Mesodermal cell (in vitro differentiated cells): ENCODE data around the gene TRIM33.
"Not testable (repeated sequence)": the region's sequence is repeated elsewhere in the genome, so short reads cannot be mapped to it uniquely, and the experiment has no call there.

ENCODE experiments used
- H3K27ac ChIP-seq: 2 replicates; pipeline ENCODE4 v1.7.0; 2013; ENCODE audit warnings: mild to moderate bottlenecking, low read depth, low read length, moderate library complexity; ENCODE audit not compliant: severe bottlenecking
- H3K36me3 ChIP-seq: 2 replicates; pipeline ENCODE4 v1.7.1; 2013; ENCODE audit warnings: mild to moderate bottlenecking, low read length, moderate library complexity; ENCODE audit not compliant: control insufficient read depth, insufficient read depth
- H3K4me1 ChIP-seq: one replicate; pipeline ENCODE4 v1.7.1; 2013; ENCODE audit warnings: mild to moderate bottlenecking, low read length; ENCODE audit not compliant: insufficient read depth, control insufficient read depth, poor library complexity, severe bottlenecking
- H3K4me3 ChIP-seq: 2 replicates; pipeline ENCODE4 v1.7.0; 2013; ENCODE audit warnings: low read length, control low read depth, mild to moderate bottlenecking; ENCODE audit not compliant: insufficient read depth, poor library complexity, severe bottlenecking; ENCODE audit errors: extremely low read depth
- H3K9me3 ChIP-seq: 2 replicates; pipeline ENCODE4 v1.7.1; 2013; ENCODE audit warnings: mild to moderate bottlenecking, low read length, moderate library complexity; ENCODE audit not compliant: control insufficient read depth
- WGBS, 2 experiments: methylation state at CpG; one replicate each; pipeline ENCODE4 v1.1.5; 2013; ENCODE audit warnings: missing lambda C conversion rate in 2 of 2; ENCODE audit not compliant: insufficient coverage in 2 of 2; 5-methylcytosine and 5-hydroxymethylcytosine counted together

The TRIM33 gene

DNA sequence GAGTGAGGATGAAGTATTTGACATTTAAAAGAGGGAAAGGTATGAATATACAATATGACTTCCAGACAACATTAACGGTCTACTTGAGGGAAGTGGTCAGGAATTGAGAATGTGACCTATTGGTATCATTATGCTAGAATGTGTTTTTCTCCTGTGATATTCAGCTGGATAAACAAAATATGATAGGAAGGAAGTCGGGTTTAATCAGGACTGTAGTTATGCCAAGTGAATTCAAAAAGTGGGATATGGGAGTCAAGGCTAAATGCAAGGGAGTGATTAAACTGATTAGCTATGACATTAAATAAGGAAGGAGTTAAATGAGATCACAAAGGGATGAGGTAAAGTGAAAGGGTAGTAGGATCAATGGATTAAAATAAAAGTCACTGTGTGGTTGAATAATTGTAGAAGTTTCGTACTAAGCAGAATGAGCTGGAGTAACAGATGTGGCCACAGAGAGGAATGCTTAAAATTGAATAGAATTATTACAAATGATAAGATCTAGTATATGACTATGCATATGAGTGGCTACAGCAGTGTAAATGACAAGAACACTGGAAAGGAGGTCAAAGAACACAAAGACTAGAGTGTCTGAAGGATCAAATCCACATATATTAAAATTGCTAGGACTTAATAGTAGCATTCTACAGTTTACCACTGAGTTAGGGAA is 62.5 kb downstream of the TRIM33 start:
- Histone ChIP-seq H3K4me1 (no peaks in the 10 kb centered on the region), H3K27ac (no peak overlapping the region), H3K36me3 (peaks cover 42% of the 10 kb centered on the region), H3K9me3 (no peaks in the 10 kb centered on the region), H3K4me3 (no peak overlapping the region)
- WGBS, 2 experiments, result 91 to 92% methylated on average over 2 to 3 of the region's 3 CpGs

DNA sequence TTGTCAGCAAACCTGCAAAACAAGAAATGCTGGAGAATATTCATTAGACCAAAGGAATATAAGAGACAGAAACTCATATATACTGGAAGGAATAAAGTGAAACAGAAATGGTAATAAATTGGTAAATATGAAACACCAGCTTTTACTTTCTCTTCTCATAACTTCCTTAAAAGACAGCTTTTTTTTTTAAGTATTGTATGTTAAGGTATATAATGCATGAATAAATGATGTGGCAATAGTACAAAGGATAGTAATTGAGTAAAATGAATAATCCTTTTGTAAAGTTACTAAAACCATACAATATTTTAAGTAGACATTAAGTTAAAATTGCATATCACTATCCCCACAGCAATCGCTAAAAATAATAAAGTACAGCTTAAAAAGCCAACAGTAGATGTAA is 64.8 kb downstream of the TRIM33 start:
- Histone ChIP-seq H3K4me1 (no peaks in the 10 kb centered on the region), H3K36me3 (peaks cover 44% of the 10 kb centered on the region), H3K4me3 (no peak overlapping the region), H3K9me3 (no peaks in the 10 kb centered on the region), H3K27ac (no peak overlapping the region)
- no CpG with 5 or more reads among the region's 1 CpG for WGBS, 2 experiments

DNA sequence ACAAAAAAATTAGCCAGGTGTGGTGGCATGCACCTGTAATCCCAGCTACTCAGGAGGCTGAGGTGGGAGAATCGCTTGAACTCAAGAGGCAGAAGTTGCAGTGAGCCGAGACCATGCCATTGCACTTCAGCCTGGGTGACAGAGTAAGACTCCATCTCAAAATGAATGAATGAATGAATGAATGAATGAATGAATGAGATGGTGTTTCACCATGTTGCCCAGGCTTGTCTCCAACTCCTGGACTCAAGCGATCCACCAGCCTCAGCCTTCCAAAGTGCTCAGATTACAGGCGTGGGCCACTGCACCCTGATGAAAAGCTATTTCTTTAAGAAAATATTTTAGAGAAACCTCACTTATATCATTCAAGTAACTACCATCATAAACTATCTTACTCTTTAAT is 67.8 kb downstream of the TRIM33 start:
- H3K27ac ChIP-seq, H3K4me1 ChIP-seq, H3K9me3 ChIP-seq, H3K4me3 ChIP-seq: not testable (repeated sequence)
- 100% methylated on average over 2 of the region's 4 CpGs for WGBS, 2 experiments
- H3K36me3 ChIP-seq, result peaks cover 42% of the 10 kb centered on the region

DNA sequence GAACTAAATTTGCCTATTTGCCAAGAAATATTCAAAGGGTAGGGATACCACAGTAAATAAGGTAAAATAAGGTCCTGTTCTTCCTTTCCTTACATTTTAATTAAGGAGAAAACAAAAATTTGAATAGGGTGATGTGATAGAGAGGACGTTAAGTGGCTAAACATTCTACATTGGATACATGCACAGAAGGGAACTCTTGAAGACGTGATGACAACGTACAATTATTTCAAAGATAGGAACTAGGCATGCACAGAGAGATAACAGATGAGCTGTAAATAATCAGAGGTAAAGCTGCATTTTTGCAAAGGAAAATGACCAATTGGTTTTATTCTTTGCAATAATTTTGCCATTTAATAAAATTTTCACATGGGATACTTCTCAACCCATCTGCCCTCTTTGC is 69.7 kb downstream of the TRIM33 start:
- H3K27ac ChIP-seq, result no peak overlapping the region
- no peak overlapping the region for H3K4me3 ChIP-seq
- no peaks in the 10 kb centered on the region for H3K4me1 ChIP-seq
- 100% methylated on average over 1 to 3 of the region's 3 CpGs for WGBS, 2 experiments
- peaks cover 38% of the 10 kb centered on the region for H3K36me3 ChIP-seq
- H3K9me3 ChIP-seq, result no peaks in the 10 kb centered on the region

DNA sequence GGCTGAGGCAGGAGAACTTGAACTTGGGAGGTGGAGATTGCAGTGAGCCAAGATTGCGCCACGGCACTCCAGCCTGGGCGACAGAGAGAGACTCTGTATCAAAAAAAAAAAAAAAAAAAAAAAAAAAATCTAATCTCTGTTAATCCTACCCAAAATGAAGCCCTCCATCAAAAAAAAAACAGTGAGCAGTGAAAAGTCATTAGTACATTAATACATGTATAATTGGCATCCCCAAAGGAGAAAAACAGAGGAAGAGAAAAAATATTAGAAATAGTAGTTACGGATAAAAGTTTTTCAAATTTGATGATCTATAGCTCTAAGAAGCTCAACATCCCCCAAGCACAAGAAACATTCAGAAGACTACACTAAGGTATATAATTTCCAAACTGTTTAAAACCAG is 71.6 kb downstream of the TRIM33 start:
- Histone ChIP-seq H3K4me1 (no peaks in the 10 kb centered on the region), H3K9me3 (no peaks in the 10 kb centered on the region), H3K4me3 (no peak overlapping the region), H3K36me3 (peaks cover 25% of the 10 kb centered on the region), H3K27ac (no peak overlapping the region)
- no CpG with 5 or more reads among the region's 4 CpGs for WGBS, 2 experiments

DNA sequence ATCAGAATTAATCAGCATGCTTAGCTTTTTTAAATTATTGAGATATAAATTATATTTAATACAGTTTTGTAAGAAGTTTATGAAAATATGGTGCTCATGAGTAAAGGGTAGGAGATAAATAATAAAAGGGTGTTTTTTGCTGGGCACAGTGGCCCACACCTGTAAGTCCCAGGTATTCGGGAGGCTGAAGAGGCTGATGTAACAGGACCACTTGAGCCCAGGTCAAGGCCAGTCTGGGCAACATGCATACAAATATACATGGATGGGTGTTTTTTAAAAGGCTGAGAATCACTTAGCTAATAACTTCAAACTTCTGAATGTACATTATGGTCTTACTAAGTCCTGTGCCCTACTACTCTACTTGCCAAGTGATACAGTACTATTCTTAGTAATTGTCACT is 73.2 kb downstream of the TRIM33 start:
- Histone ChIP-seq H3K4me3 (no peak overlapping the region), H3K36me3 (peaks cover 13% of the 10 kb centered on the region), H3K27ac (no peak overlapping the region), H3K4me1 (no peaks in the 10 kb centered on the region), H3K9me3 (no peaks in the 10 kb centered on the region)
- 100% methylated on average over 1 of the region's 1 CpG for WGBS, 2 experiments

DNA sequence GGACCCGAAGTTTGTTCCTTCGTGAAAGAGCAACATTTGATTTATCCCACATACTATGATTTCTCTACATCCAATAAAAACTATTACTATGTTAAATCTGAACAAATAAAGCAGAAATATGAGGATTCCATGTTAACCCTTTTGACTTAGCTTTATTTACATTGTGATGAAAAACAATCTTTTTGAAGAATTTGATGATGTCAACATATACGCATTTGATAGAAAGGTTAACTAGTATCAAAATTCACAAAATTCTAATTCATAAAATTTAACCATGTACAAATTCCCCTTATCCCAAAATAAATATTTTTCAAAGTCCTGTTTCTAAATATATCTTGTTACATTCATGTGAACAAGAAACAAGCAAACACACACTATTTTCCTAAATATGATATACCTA is 74.2 kb downstream of the TRIM33 start:
- Histone ChIP-seq H3K9me3 (no peaks in the 10 kb centered on the region), H3K4me1 (no peaks in the 10 kb centered on the region), H3K27ac (no peak overlapping the region), H3K36me3 (peaks cover 13% of the 10 kb centered on the region), H3K4me3 (no peak overlapping the region)
- WGBS, 2 experiments, result no CpG with 5 or more reads among the region's 3 CpGs

DNA sequence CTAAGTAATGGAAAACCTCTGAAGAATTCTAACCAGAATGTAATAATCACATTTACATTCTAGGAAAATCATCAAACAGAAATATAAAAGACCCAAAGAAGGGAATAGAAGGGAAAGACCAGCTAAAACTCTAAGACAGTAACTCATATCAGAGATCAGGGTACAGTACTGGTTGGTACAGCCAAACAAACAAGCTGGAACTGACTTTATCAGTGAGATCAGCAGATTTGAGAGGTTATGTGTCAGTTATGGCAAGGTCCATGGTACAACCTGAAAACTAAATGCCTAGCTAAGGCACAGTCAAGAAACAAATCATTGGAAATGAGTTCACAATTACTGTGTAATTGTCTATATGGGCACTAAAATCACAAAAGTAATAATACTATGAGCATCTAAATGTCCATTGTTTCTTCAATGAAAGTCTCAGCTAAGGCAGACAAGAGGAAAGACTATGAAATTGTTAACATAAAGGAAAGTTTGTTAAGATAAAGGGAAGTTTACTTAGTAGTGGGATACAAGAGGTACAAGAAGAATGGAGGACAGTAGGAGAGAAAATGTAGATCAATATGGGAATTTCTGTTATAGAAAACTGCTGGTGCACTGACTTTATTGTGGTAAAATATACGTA is 75.8 kb downstream of the TRIM33 start:
- H3K36me3 ChIP-seq, result peaks cover 5% of the 10 kb centered on the region
- 100% methylated on average over 1 of the region's 1 CpG for WGBS, 2 experiments
- H3K27ac ChIP-seq, result no peak overlapping the region
- H3K4me3 ChIP-seq, result no peak overlapping the region
- H3K4me1 ChIP-seq, result no peaks in the 10 kb centered on the region
- no peaks in the 10 kb centered on the region for H3K9me3 ChIP-seq

DNA sequence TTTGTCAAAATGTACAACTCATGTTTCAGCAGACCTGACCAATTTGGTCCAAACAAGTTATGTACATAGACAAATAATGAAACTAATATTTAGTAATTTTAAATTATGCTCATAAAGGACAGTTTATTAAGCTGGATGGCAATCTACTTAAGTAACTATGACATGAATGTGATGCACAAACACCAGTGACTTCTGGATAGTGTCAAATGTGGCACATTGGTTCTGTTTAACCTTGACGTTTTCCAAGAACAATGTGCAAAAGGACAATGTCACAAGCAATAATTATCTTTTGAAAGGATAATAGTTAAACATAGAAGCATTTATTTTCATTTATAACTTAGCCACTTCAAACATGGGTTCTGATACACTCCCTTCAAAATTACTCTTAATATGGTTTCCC is 80.0 kb downstream of the TRIM33 start:
- no peaks in the 10 kb centered on the region for H3K4me1 ChIP-seq
- H3K36me3 ChIP-seq, result peaks cover 23% of the 10 kb centered on the region
- H3K9me3 ChIP-seq, result no peaks in the 10 kb centered on the region
- no peak overlapping the region for H3K27ac ChIP-seq
- no peak overlapping the region for H3K4me3 ChIP-seq
- no CpG with 5 or more reads among the region's 1 CpG for WGBS, 2 experiments

DNA sequence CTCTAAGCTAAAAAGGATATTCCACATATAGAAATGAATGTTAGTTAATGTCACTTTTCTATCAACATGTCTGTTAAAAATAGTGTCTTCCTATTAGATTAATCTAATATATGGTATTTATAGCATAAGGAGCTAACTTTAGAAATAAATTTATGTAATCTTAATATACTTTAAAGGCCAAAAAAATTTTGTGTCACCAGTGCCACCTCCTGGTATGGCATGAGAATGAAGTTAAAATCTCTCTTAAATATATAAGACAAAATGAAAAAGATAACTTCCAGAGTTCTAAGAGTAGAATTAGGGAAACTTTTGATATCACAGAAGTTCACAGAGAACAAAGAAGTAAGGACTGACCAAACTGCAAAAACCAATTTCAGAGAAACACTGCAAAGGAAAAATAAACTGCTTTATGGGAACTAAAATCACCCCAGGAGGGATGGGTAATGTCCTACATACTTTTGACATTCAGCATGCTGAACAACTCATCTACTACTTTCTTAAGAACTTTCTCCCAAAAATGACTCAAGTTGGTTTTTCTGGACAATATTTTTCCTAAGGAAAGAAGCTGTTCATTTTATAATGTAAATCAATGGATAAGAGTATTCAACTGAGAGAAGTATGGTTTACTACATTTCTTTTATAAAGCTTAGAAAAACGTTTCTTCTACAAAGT is 82.8 kb downstream of the TRIM33 start:
- Histone ChIP-seq H3K9me3 (no peaks in the 10 kb centered on the region), H3K4me1 (no peaks in the 10 kb centered on the region), H3K27ac (no peak overlapping the region), H3K4me3 (no peak overlapping the region), H3K36me3 (peaks cover 48% of the 10 kb centered on the region)
- WGBS, 2 experiments, result no CpG with 5 or more reads among the region's 1 CpG

DNA sequence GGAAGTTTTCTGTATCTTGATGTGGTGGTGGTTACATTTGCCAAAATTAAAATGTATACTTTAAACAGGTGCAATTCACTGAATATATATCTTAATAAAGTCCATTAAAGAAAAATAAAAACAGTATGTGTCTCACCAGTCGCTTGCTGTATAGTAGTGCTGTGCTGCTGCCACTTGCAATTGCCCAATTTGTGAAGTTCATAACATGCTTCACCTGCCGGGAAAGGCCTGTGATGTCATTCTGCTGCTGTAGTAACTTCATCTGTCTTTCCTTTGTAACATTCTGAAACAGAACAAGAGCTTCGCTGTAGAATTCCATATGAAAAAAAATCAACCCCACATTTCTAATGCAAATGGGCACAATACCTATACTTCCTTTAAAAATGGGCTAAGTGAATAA is 83.4 kb downstream of the TRIM33 start:
- Histone ChIP-seq H3K36me3 (peaks cover 49% of the 10 kb centered on the region), H3K4me1 (no peaks in the 10 kb centered on the region), H3K27ac (no peak overlapping the region), H3K9me3 (no peaks in the 10 kb centered on the region), H3K4me3 (no peak overlapping the region)
- 94 to 100% methylated on average over 1 to 2 of the region's 3 CpGs for WGBS, 2 experiments
